HG03108 (cell line): Measurements from ENCODE around the gene BRF1.
"Not testable (repeated sequence)": the region's sequence is repeated elsewhere in the genome, so short reads cannot be mapped to it uniquely, and the experiment has no call there.

ENCODE experiments used
- ATAC-seq: cut with Tn5 transposase; IDR thresholded peaks from one replicate; pipeline ENCODE4 v1.9.1; 2021; ENCODE audit warnings: moderate library complexity; ENCODE audit not compliant: unreplicated experiment

Gene BRF1

GRCh38 chr14:105315941-105316576 is 15.3 kb upstream of the BRF1 start:
- ATAC-seq, result no peak

- peak; percentile 14 for ATAC-seq
These were observed 14.5 kb upstream of the BRF1 start for GRCh38 chr14:105315211-105315721.

GRCh38 chr14:105314287-105315200 is 13.7 kb upstream of the BRF1 start, which contains the start of gene PACS2:
PACS2 (plus strand) TSS chr14:105314748; CDS start chr14:105314919, 171 bp downstream.
- ATAC-seq, result peak; percentile 55

- peak; percentile 8 for ATAC-seq
These were observed 12.8 kb upstream of the BRF1 start for GRCh38 chr14:105313381-105314286.

- no peak for ATAC-seq
These were observed 12.2 kb upstream of the BRF1 start for GRCh38 chr14:105312973-105313372.

GRCh38 chr14:105311838-105312237 is 11.0 kb upstream of the BRF1 start:
- ATAC-seq, result no peak

GRCh38 chr14:105309371-105309770 is 8.6 kb upstream of the BRF1 start:
- no peak for ATAC-seq

- no peak for ATAC-seq
These were observed 6.4 kb upstream of the BRF1 start for GRCh38 chr14:105307052-105307727.

- ATAC-seq, result no peak
These were observed 5.0 kb upstream of the BRF1 start for GRCh38 chr14:105305791-105306190.

- ATAC-seq, result no peak
These were observed 4.5 kb upstream of the BRF1 start for GRCh38 chr14:105305345-105305744.

- no peak for ATAC-seq
These were observed 3.8 kb upstream of the BRF1 start for GRCh38 chr14:105304565-105304964.

GRCh38 chr14:105303949-105304348 is 3.1 kb upstream of the BRF1 start:
- ATAC-seq, result no peak

GRCh38 chr14:105301915-105302249 is 1.1 kb upstream of the BRF1 start:
- not testable (repeated sequence) for ATAC-seq

GRCh38 chr14:105301103-105301914 is 508 bp upstream of the BRF1 start:
- peak; percentile 53 for ATAC-seq

- ATAC-seq, result peak; percentile 16
These were observed 903 bp downstream of the BRF1 start for GRCh38 chr14:105299654-105300541.

- ATAC-seq, result not testable (repeated sequence)
These were observed 3.5 kb downstream of the BRF1 start for GRCh38 chr14:105297311-105297710.

- ATAC-seq, result peak; percentile 46
These were observed 6.6 kb downstream of the BRF1 start for GRCh38 chr14:105294142-105294597.
